Esophagus squamous epithelium (tissue), 4 donors: Measurements from ENCODE around the gene MOB3B.

Source experiments
- CTCF ChIP-seq, 6 experiments: fragments of 450-650 bp in 4 of 6; fragments of 200-600 bp in 2 of 6; sonication (generic) in 2 of 6; IDR thresholded peaks; one replicate each; pipeline ENCODE4 v1.5.1; 2016 to 2019; ENCODE audit warnings: antibody characterized with exemption in 6 of 6, mild to moderate bottlenecking in 4 of 6, moderate library complexity in 4 of 6
- POLR2A ChIP-seq, 4 donors: fragments of 450-650 bp; IDR thresholded peaks; one replicate each; pipeline ENCODE4 v1.6.1; 2017; ENCODE audit warnings: antibody characterized with exemption in 4 of 4, mild to moderate bottlenecking in 4 of 4, moderate library complexity in 3 of 4

DNA sequence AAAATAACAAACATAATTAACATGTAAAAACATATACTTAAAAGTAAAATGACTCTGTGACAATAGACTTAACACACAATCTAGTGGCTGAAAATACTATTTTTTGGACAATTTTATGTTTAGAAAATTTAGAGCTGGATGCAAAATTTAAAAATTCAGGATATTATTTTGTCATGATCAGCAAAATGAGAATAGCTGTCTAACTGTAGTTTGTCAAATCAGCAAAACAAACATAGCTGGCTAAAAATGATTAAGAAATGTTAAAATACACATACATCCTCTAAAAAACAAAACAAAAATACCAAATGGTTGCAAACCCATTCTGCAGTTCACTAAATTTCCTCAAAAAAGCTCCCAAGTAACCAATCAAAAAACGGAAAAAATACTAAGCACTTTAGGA, 25.1 kb upstream of the MOB3B start:
- TF ChIP-seq CTCF (IDR thresholded peaks at IDR 0.05) (no peak), POLR2A (IDR thresholded peaks at IDR 0.05) (no peak)
